SK-N-SH treated with all-trans-retinoic acid at 6 μM for 48 hours (cell line): ENCODE results near the gene SLC7A6OS.

ENCODE experiments used
- ATAC-seq: fragments of 200-7000 bp; cut with Tn5 transposase; 3 replicates; pipeline ENCODE4 v1.9.1; 2020; ENCODE audit warnings: mild to moderate bottlenecking, moderate library complexity
- ARNTL ChIP-seq: fragments of 450-650 bp; formaldehyde crosslinking; IDR thresholded peaks from 2 replicates; pipeline ENCODE4 v1.5.0; 2020; ENCODE audit warnings: low read depth, mild to moderate bottlenecking, moderate library complexity, borderline replicate concordance
- BACH2 ChIP-seq: fragments of 250-450 bp; sonication (Bioruptor Pico); IDR thresholded peaks from 2 replicates; pipeline ENCODE4 v1.9.0; 2021; ENCODE audit warnings: mild to moderate bottlenecking, borderline replicate concordance
- CREB5 ChIP-seq: fragments of 250-450 bp; sonication (Bioruptor Pico); IDR thresholded peaks from 2 replicates; pipeline ENCODE4 v1.5.1; 2020; ENCODE audit warnings: low read depth, mild to moderate bottlenecking, moderate library complexity
- CSDC2 ChIP-seq: fragments of 250-450 bp; sonication (Bioruptor Pico); IDR thresholded peaks from 2 replicates; pipeline ENCODE4 v1.5.0; 2020; ENCODE audit warnings: mild to moderate bottlenecking, moderate library complexity
- CSRNP3 ChIP-seq: fragments of 250-450 bp; sonication (Bioruptor Pico); IDR thresholded peaks from 2 replicates; pipeline ENCODE4 v1.5.1; 2021; ENCODE audit warnings: mild to moderate bottlenecking, moderate library complexity
- ESRRG ChIP-seq: fragments of 250-450 bp; sonication (Bioruptor Pico); IDR thresholded peaks from 2 replicates; pipeline ENCODE4 v1.6.1; 2021; ENCODE audit warnings: mild to moderate bottlenecking
- GLIS3 ChIP-seq: fragments of 250-450 bp; sonication (Bioruptor Pico); IDR thresholded peaks from 2 replicates; pipeline ENCODE4 v1.5.0; 2020; ENCODE audit warnings: mild to moderate bottlenecking, moderate library complexity
- ISL1 ChIP-seq: fragments of 250-450 bp; sonication (Bioruptor Pico); IDR thresholded peaks from 2 replicates; pipeline ENCODE4 v2.1.2; 2022; ENCODE audit warnings: mild to moderate bottlenecking, moderate library complexity
- OSR1 ChIP-seq: fragments of 250-450 bp; sonication (Bioruptor Pico); IDR thresholded peaks from 2 replicates; pipeline ENCODE4 v1.8.0; 2022; ENCODE audit warnings: moderate library complexity, mild to moderate bottlenecking, inconsistent platforms
- POU6F1 ChIP-seq: fragments of 250-450 bp; sonication (Bioruptor Pico); IDR thresholded peaks from 2 replicates; pipeline ENCODE4 v1.8.0; 2021; ENCODE audit warnings: low read depth, mild to moderate bottlenecking, moderate library complexity, borderline replicate concordance
- PPARA ChIP-seq: fragments of 250-450 bp; sonication (Bioruptor Pico); IDR thresholded peaks from 2 replicates; pipeline ENCODE4 v1.5.0; 2020; ENCODE audit warnings: mild to moderate bottlenecking, borderline replicate concordance
- RARB ChIP-seq: fragments of 250-450 bp; sonication (Bioruptor Pico); IDR thresholded peaks from 2 replicates; pipeline ENCODE4 v1.8.0; 2021; ENCODE audit warnings: mild to moderate bottlenecking, moderate library complexity
- SNAI2 ChIP-seq: fragments of 250-450 bp; sonication (Bioruptor Pico); IDR thresholded peaks from 2 replicates; pipeline ENCODE4 v1.5.0; 2020; ENCODE audit warnings: mild to moderate bottlenecking, moderate library complexity
- TCF4 ChIP-seq: fragments of 250-450 bp; sonication (Bioruptor Pico); IDR thresholded peaks from 2 replicates; pipeline ENCODE4 v1.8.0; 2021; ENCODE audit warnings: mild to moderate bottlenecking, moderate library complexity, borderline replicate concordance
- ZC3H10 ChIP-seq: fragments of 250-450 bp; sonication (Bioruptor Pico); IDR thresholded peaks from 2 replicates; pipeline ENCODE4 v1.5.1; 2021; ENCODE audit warnings: mild to moderate bottlenecking, moderate library complexity
- ZFP3 ChIP-seq: fragments of 250-450 bp; sonication (Bioruptor Pico); IDR thresholded peaks from 2 replicates; pipeline ENCODE4 v1.5.0; 2020; ENCODE audit warnings: mild to moderate bottlenecking, moderate library complexity
- ZFP30 ChIP-seq: fragments of 450-650 bp; formaldehyde crosslinking; IDR thresholded peaks from 2 replicates; pipeline ENCODE4 v1.5.0; 2022; ENCODE audit warnings: mild to moderate bottlenecking, moderate library complexity
- ZNF565 ChIP-seq: fragments of 450-650 bp; formaldehyde crosslinking; conservative IDR thresholded peaks from 2 replicates; pipeline ENCODE4 v1.5.0; 2020; ENCODE audit warnings: low read depth, mild to moderate bottlenecking, moderate library complexity
- ZNF70 ChIP-seq: fragments of 450-650 bp; formaldehyde crosslinking; IDR thresholded peaks from 2 replicates; pipeline ENCODE4 v1.5.0; 2020; ENCODE audit warnings: mild to moderate bottlenecking, moderate library complexity
- ZNF8 ChIP-seq: fragments of 450-650 bp; formaldehyde crosslinking; IDR thresholded peaks from 2 replicates; pipeline ENCODE4 v1.5.0; 2020; ENCODE audit warnings: mild to moderate bottlenecking, moderate library complexity
- TF ChIP-seq, protein P1 (sequence below): fragments of 250-450 bp; sonication (Bioruptor Pico); IDR thresholded peaks from 2 replicates; pipeline ENCODE4 v1.8.0; 2020; ENCODE audit warnings: mild to moderate bottlenecking, moderate library complexity, borderline replicate concordance

Gene SLC7A6OS

DNA sequence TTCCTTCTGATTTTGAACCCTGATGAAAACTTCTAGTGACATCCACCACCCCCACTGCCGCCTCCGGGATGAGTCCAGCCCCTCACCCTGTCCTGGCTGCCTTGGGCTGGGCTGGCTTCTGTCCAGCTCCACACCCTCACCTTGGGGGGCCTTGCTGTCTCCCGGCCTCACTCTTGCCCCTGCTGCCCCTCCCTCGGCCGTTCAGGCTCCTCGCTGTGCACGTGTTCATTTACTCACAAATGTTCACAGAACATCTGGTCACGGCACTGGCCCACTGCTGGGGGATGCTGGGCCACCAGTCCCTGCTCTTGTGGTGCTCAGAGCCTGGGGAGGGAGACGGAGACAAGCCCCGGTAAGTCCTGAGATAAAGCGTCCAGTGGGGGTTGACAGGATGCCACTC, 40.7 kb upstream of the SLC7A6OS start (continued):
- TF ChIP-seq CSRNP3: no peak
- no peak for TF ChIP-seq GLIS3 (CRISPR knock-in tag)
- no peak for TF ChIP-seq ZC3H10 (CRISPR knock-in tag)
- no peak for TF ChIP-seq OSR1 (CRISPR knock-in tag)
- no peak for TF ChIP-seq POU6F1

- ATAC-seq: no peak
- no peak for TF ChIP-seq GLIS3 (CRISPR knock-in tag)
- TF ChIP-seq BACH2 (CRISPR knock-in tag): no peak
- TF ChIP-seq ARNTL (CRISPR knock-in tag): no peak
- TF ChIP-seq ZNF70 (CRISPR knock-in tag): no peak
- TF ChIP-seq CSDC2 (CRISPR knock-in tag): no peak
- no peak for TF ChIP-seq ZFP3 (CRISPR knock-in tag)
Measured at GRCh38 chr16:68350813-68351350, 40.1 kb upstream of the SLC7A6OS start.

DNA sequence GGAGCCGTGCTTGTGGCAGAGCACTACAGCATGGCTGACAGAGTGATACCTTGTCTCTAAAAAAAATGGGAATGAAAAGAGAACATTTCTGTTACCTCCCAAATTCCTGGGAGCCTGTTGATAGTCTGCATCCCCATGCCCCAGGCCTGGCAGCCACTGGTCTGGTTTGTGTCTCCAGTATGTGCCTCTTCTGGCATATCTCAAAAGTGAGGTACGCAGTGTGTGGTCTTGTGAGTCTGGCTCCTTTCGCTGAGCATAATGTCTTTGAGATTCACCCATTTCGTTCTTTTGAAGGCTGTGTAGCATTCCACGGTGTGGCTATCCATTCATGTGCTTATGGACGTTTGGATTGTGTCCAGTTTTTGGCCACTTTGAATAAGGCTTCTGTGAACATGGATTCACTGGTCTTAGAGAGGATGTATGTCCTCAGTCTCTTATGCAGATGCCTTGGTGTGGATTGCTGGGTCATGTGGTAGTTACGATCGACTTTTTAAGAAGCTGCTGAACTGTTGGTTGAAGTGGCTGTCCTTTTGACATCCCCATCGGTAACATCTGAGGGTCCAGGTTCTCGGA, 39.2 kb upstream of the SLC7A6OS start:
- TF ChIP-seq BACH2 (CRISPR knock-in tag) (no peak), ARNTL (CRISPR knock-in tag) (no peak), CSDC2 (CRISPR knock-in tag) (no peak), OSR1 (CRISPR knock-in tag) (no peak), ZNF70 (CRISPR knock-in tag) (no peak), ZC3H10 (CRISPR knock-in tag) (no peak), ZNF8 (CRISPR knock-in tag) (no peak), ZFP3 (CRISPR knock-in tag) (no peak), ESRRG (CRISPR knock-in tag) (no peak), CREB5 (CRISPR knock-in tag) (no peak), PPARA (no peak), RARB (CRISPR knock-in tag) (no peak)

DNA sequence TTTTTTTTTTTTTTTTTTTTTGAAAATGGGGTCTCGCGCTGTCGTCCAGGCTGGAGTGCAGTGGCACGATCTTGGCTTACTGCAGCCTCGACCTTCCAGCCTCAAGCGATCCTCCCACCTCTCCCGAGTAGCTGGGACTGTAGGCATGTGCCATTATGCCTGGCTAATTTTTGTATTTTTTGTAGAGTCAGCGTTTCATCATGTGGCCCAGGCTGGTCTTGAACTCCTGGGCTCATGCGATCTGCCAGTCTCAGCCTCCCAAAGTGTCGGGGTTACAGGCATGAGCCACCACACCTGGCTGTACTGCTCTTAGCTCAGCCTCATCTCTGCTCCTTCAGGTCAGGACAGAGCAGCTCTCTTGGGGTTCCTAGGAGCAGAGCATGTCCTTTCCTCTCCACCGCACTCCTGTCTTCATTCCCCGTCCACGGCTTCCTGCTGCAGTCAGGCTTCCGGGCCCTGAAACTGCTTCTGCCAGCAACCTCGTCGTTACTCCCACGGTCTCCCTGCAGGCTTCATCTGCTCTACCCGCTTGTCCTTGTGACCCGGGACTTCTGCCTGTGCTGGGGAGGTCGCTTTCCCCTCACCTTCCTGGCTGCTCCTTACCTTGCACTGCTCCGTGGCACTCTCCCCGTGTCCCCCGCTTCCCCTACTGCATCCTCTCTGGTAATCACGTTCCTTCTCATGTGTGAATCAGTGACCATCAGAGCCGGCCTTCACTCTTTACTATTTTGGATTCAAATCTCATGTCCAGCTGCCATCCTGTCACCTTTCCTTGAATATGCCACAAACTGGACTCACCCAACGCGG, 38.1 kb upstream of the SLC7A6OS start:
- ATAC-seq: no peak
- TF ChIP-seq OSR1 (CRISPR knock-in tag) (no peak), ZNF8 (CRISPR knock-in tag) (no peak), ZNF565 (CRISPR knock-in tag) (no peak), ARNTL (CRISPR knock-in tag) (no peak), ZFP3 (CRISPR knock-in tag) (no peak), GLIS3 (CRISPR knock-in tag) (no peak), ESRRG (CRISPR knock-in tag) (no peak), ISL1 (CRISPR knock-in tag) (no peak), POU6F1 (no peak), ZFP30 (no peak), RARB (CRISPR knock-in tag) (no peak), PPARA (no peak), SNAI2 (CRISPR knock-in tag) (no peak), TCF4 (CRISPR knock-in tag) (no peak)
- TF ChIP-seq, protein P1, sequence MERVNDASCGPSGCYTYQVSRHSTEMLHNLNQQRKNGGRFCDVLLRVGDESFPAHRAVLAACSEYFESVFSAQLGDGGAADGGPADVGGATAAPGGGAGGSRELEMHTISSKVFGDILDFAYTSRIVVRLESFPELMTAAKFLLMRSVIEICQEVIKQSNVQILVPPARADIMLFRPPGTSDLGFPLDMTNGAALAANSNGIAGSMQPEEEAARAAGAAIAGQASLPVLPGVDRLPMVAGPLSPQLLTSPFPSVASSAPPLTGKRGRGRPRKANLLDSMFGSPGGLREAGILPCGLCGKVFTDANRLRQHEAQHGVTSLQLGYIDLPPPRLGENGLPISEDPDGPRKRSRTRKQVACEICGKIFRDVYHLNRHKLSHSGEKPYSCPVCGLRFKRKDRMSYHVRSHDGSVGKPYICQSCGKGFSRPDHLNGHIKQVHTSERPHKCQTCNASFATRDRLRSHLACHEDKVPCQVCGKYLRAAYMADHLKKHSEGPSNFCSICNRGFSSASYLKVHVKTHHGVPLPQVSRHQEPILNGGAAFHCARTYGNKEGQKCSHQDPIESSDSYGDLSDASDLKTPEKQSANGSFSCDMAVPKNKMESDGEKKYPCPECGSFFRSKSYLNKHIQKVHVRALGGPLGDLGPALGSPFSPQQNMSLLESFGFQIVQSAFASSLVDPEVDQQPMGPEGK (CRISPR knock-in tag): no peak

More for the DNA sequence above, 39.2 kb upstream of the SLC7A6OS start:
- no peak for ATAC-seq
